Activated naive CD4-positive, alpha-beta T cell treated with anti-CD3 and anti-CD28 coated beads, Interleukin-2, amount 50 U/mL, for 24 hours (primary cell): ENCODE measurements around the gene TMA7B.

ENCODE experiments used
- H3K27ac Mint-ChIP-seq: one replicate; pipeline ENCODE4 v1.8.0; 2021; ENCODE audit warnings: mild to moderate bottlenecking, mixed read lengths
- H3K27me3 Mint-ChIP-seq: one replicate; pipeline ENCODE4 v1.8.0; 2021; ENCODE audit warnings: mixed read lengths
- H3K36me3 Mint-ChIP-seq: one replicate; pipeline ENCODE4 v1.8.0; 2021; ENCODE audit warnings: mixed read lengths
- H3K4me1 Mint-ChIP-seq: one replicate; pipeline ENCODE4 v1.8.0; 2021; ENCODE audit warnings: mixed read lengths
- H3K4me3 Mint-ChIP-seq: one replicate; pipeline ENCODE4 v1.8.0; 2021; ENCODE audit warnings: mild to moderate bottlenecking, mixed read lengths
- H3K9me3 Mint-ChIP-seq: one replicate; pipeline ENCODE4 v1.8.0; 2021; ENCODE audit warnings: mixed read lengths

The TMA7B gene

GRCh38 chr22:39958009-39958711 lies 2.0 kb upstream of the TMA7B start:
- no peaks in the 10 kb centered on the region for H3K27me3 Mint-ChIP-seq
- H3K27ac Mint-ChIP-seq: peak overlapping the region; percentile 79
- H3K4me1 Mint-ChIP-seq: peaks cover 88% of the 10 kb centered on the region
- no peaks in the 10 kb centered on the region for H3K9me3 Mint-ChIP-seq
- H3K4me3 Mint-ChIP-seq: no peak overlapping the region
- H3K36me3 Mint-ChIP-seq: peaks cover 34% of the 10 kb centered on the region

DNA sequence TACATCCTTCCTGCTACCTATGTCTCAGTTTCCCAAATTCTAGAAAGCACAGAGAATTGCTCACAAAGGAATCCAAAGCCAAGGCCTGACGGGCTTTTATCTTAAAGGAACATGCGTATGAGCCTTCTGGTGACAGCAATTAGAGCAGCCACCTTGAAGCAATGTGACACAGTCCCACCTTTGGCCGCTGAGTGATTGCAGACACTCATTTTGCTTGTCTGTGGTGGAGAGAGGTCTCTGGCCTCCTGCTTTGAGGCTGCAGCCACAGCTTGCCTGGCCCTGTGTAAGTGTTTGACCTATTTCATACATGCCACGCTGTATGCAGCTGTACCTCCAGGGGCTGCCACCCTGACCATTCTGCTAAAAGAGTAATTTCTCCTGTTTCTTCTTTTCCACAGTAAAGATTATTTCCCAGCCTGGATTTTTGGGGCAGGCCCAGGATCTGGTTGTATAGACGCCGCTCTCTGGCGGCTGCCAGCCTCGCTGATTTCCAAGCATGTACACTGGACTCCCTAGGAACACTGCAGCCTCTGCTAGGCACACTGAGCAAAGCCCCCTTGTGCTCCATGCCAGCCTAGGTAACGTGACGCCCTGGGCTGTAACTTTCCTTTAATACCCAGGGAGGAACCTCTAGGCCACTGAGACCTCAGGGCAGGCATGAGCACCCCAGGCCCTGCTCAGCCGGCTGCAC lies 1.1 kb upstream of the TMA7B start:
- peak overlapping the region; percentile 79 for H3K27ac Mint-ChIP-seq
- H3K27me3 Mint-ChIP-seq: no peaks in the 10 kb centered on the region
- H3K36me3 Mint-ChIP-seq: peaks cover 35% of the 10 kb centered on the region
- no peak overlapping the region for H3K4me3 Mint-ChIP-seq
- H3K9me3 Mint-ChIP-seq: no peaks in the 10 kb centered on the region
- H3K4me1 Mint-ChIP-seq: peaks cover 80% of the 10 kb centered on the region

DNA sequence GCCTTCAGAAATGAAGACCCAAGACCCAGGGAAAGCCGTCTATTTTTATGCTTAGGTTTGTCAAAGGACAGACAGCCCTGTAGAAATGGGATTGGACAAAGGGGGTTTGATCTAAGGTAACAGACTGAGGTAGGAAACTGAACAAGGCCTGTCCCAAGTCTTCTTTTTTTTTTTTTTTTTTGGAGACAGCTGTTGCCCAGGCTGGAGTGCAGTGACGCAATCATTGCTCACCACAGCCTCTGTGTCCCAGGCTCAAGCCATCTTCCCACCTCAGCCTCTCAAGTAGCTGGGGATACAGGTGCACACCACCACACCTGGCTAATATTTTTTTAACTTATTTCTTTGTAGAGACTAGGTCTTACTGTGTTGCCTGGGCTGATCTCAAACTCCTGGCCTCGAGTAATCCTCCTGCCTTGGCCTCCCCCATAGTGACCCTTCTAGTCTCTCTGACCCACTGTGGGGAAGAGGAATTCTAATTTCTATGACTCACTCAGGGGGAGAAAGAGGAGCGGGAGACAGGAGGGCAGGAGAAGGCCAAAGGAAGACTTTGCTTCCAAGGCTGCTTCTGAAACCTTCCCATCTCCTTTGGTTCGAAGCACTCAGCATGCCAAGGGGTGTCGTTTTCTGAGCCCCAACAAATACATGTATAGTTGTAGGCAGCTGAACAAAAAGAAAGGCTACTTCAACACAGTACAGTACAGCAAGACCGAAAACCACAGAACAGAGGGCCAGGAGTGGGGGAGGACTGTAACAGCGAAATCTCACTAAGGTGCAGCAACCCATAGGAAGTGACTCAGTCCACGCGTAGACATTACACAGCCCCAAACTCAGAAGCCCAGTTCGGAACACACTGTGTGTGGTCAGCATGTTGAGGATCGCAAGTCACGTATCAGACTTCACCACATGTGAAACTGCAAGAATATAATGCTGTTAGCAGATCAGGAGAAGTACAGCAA lies 872 bp downstream of the TMA7B start:
- Mint-ChIP-seq H3K4me3 (peak overlapping the region; percentile 65), H3K27ac (peak overlapping the region; percentile 93), H3K9me3 (no peaks in the 10 kb centered on the region), H3K4me1 (peaks cover 64% of the 10 kb centered on the region), H3K36me3 (peaks cover 36% of the 10 kb centered on the region), H3K27me3 (no peaks in the 10 kb centered on the region)

- peaks cover 33% of the 10 kb centered on the region for H3K36me3 Mint-ChIP-seq
- peak overlapping the region; percentile 65 for H3K4me3 Mint-ChIP-seq
- H3K4me1 Mint-ChIP-seq: peaks cover 60% of the 10 kb centered on the region
- no peaks in the 10 kb centered on the region for H3K9me3 Mint-ChIP-seq
- peak overlapping the region; percentile 93 for H3K27ac Mint-ChIP-seq
- no peaks in the 10 kb centered on the region for H3K27me3 Mint-ChIP-seq
These were observed 1.9 kb downstream of the TMA7B start for GRCh38 chr22:39962071-39962470.

DNA sequence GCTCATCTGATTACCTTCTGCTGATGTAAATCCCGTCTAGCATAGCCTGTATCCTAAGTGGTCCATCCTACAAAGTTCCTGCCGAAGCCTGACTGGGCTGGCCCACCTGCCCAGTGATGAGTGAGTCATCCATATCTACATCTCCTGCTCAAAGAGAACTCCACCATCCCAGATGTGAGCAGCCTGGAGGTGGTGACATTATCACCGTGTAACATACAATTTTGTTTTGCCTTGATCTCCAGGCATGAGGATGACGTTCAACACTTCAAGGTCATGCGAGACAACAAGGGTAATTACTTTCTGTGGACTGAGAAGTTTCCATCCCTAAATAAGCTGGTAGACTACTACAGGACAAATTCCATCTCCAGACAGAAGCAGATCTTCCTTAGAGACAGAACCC lies 5.6 kb downstream of the TMA7B start:
- Mint-ChIP-seq H3K36me3 (peaks cover 20% of the 10 kb centered on the region), H3K9me3 (no peaks in the 10 kb centered on the region), H3K4me3 (no peak overlapping the region), H3K27ac (peak overlapping the region; percentile 90), H3K27me3 (no peaks in the 10 kb centered on the region), H3K4me1 (peaks cover 24% of the 10 kb centered on the region)

GRCh38 chr22:39966470-39966869 lies 6.3 kb downstream of the TMA7B start:
- H3K27me3 Mint-ChIP-seq: no peaks in the 10 kb centered on the region

GRCh38 chr22:39967103-39967829 lies 7.1 kb downstream of the TMA7B start:
- no peak overlapping the region for H3K4me3 Mint-ChIP-seq
- H3K4me1 Mint-ChIP-seq: peaks cover 11% of the 10 kb centered on the region
- H3K9me3 Mint-ChIP-seq: no peaks in the 10 kb centered on the region
- no peaks in the 10 kb centered on the region for H3K27me3 Mint-ChIP-seq
- peaks cover 16% of the 10 kb centered on the region for H3K36me3 Mint-ChIP-seq
- H3K27ac Mint-ChIP-seq: peak overlapping the region; percentile 76

More at GRCh38 chr22:39966470-39966869, 6.3 kb downstream of the TMA7B start:
- Mint-ChIP-seq H3K36me3 (peaks cover 19% of the 10 kb centered on the region), H3K27ac (peak overlapping the region; percentile 12), H3K4me3 (no peak overlapping the region), H3K9me3 (no peaks in the 10 kb centered on the region), H3K4me1 (peaks cover 18% of the 10 kb centered on the region)

- peaks cover 4% of the 10 kb centered on the region for H3K4me1 Mint-ChIP-seq
- no peaks in the 10 kb centered on the region for H3K27me3 Mint-ChIP-seq
- H3K27ac Mint-ChIP-seq: peak overlapping the region; percentile 75
- no peaks in the 10 kb centered on the region for H3K9me3 Mint-ChIP-seq
- H3K4me3 Mint-ChIP-seq: no peak overlapping the region
- H3K36me3 Mint-ChIP-seq: peaks cover 14% of the 10 kb centered on the region
These were observed 8.1 kb downstream of the TMA7B start for GRCh38 chr22:39967996-39968972.

- H3K9me3 Mint-ChIP-seq: no peaks in the 10 kb centered on the region
- peaks cover 9% of the 10 kb centered on the region for H3K36me3 Mint-ChIP-seq
- H3K4me1 Mint-ChIP-seq: peaks cover under 1% of the 10 kb centered on the region
- H3K27ac Mint-ChIP-seq: no peak overlapping the region
- no peaks in the 10 kb centered on the region for H3K27me3 Mint-ChIP-seq
- H3K4me3 Mint-ChIP-seq: no peak overlapping the region
These were observed 10.5 kb downstream of the TMA7B start for GRCh38 chr22:39970742-39971141.

DNA sequence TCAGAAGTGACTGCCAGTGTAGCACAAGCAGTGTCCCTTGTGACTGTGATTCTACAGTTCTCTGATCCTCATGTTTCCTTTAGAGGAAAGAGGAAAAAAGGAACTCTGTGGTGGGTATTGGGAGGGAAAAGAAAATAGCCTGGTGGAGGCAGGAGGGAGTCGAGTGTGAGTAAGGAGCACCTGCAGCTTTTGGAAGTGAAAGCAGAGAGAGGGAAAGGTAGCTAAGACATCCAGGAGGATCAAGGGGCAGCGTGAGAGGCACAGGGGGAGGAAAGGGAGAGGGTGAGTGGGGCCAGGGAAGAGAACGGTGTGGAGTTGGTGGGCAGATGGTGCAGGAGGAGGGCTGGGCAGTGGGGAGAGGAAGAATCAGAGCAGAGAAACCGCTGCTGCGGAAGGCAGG lies 12.4 kb downstream of the TMA7B start:
- H3K27ac Mint-ChIP-seq: peak overlapping the region; percentile 81
- no peak overlapping the region for H3K4me3 Mint-ChIP-seq
- H3K27me3 Mint-ChIP-seq: no peaks in the 10 kb centered on the region
- H3K36me3 Mint-ChIP-seq: peaks cover 7% of the 10 kb centered on the region
- H3K4me1 Mint-ChIP-seq: peaks cover 3% of the 10 kb centered on the region
- H3K9me3 Mint-ChIP-seq: no peaks in the 10 kb centered on the region

- no peaks in the 10 kb centered on the region for H3K9me3 Mint-ChIP-seq
- no peak overlapping the region for H3K27ac Mint-ChIP-seq
- no peaks in the 10 kb centered on the region for H3K27me3 Mint-ChIP-seq
- peaks cover 7% of the 10 kb centered on the region for H3K4me1 Mint-ChIP-seq
- peaks cover 7% of the 10 kb centered on the region for H3K36me3 Mint-ChIP-seq
- no peak overlapping the region for H3K4me3 Mint-ChIP-seq
These were observed 13.5 kb downstream of the TMA7B start for GRCh38 chr22:39973656-39974055.

DNA sequence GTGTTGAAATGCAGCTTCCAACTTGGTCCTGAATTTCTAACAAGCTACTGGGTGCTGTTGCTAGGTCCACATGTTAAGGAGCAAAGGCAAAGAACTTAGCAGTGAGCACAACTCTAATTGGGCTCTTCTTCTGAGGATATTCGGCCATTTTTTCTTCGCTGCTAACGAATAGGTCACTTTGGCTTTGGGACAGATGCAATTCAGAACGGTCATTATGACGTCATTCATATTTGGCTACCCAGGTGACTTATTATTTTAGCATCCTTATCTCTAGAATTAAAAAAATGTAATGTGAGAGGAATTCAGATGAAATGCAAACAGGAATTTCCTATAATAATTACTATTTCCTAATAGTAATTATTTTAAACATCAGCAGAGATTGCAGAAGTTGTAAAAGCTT lies 13.9 kb downstream of the TMA7B start:
- no peaks in the 10 kb centered on the region for H3K27me3 Mint-ChIP-seq
- H3K4me3 Mint-ChIP-seq: no peak overlapping the region
- peaks cover 5% of the 10 kb centered on the region for H3K36me3 Mint-ChIP-seq
- H3K9me3 Mint-ChIP-seq: no peaks in the 10 kb centered on the region
- H3K4me1 Mint-ChIP-seq: peaks cover 10% of the 10 kb centered on the region
- no peak overlapping the region for H3K27ac Mint-ChIP-seq

- Mint-ChIP-seq H3K36me3 (peaks cover 1% of the 10 kb centered on the region), H3K27me3 (no peaks in the 10 kb centered on the region), H3K4me1 (peaks cover 34% of the 10 kb centered on the region), H3K4me3 (no peak overlapping the region), H3K9me3 (no peaks in the 10 kb centered on the region), H3K27ac (peak overlapping the region; percentile 31)
These were observed 18.9 kb downstream of the TMA7B start for GRCh38 chr22:39979048-39979447.

- H3K4me1 Mint-ChIP-seq: peaks cover 35% of the 10 kb centered on the region
- no peaks in the 10 kb centered on the region for H3K9me3 Mint-ChIP-seq
- H3K4me3 Mint-ChIP-seq: no peak overlapping the region
These were observed 19.3 kb downstream of the TMA7B start for GRCh38 chr22:39979458-39979857.

More at GRCh38 chr22:39979458-39979857, 19.3 kb downstream of the TMA7B start:
- no peak overlapping the region for H3K27ac Mint-ChIP-seq
- H3K27me3 Mint-ChIP-seq: no peaks in the 10 kb centered on the region
- H3K36me3 Mint-ChIP-seq: peaks cover 1% of the 10 kb centered on the region
